Measurements from ENCODE around the gene ZFP36L2.

DNA sequence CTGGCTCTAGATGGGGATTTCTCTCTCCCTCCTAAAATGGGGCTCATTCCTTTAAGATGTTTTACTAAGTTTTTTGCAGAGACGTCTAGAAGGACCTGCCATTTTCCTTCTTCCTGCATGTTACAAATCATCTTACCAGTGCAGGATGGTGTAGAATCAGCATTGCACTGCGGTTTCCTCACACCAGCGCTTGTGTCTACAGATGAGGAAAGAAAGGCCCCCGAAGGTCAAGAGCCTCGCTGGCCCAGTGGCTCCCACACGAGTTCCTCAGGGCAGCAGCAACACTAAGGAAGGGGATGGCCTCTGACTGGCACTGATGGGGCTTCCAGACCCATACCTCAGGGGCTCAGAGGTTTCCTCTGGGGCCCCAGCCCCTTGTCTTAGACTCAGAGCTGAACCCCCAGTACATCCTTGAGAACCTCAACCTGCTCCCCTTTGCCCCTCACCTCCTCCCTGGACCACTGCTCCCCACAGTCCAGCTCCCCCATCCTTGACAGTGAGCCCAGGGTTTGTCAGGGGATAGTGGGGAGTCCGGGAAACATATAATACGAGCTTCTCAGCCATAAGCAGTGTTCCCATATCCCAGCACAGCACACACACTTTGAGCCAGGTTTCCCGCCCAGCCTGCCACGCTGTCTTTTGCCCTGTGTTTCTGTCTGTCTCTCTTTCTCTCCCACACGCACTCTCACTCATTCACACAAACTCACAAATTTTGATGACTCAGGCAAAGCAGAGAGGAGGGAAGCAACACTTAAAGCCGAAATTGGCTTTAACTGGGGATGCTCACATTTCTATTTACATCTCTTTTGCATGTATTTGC is 29.4 kb downstream of the ZFP36L2 start:
- TF ChIP-seq EZH2 (IDR thresholded peaks at IDR 0.05), result no peak
- TF ChIP-seq POLR2AphosphoS5 (IDR thresholded peaks at IDR 0.05; ENCODE audit: borderline replicate concordance, low read depth, low read length), result no peak
